Head of caudate nucleus (tissue), 42 donors: ENCODE measurements around the gene SCFD1.
A peak's percentile ranks its signal among the peaks of the same experiment; 100 is the strongest.
"Not testable (repeated sequence)": the region's sequence is repeated elsewhere in the genome, so short reads cannot be mapped to it uniquely, and the experiment has no call there.

Source experiments
- DNase-seq, 42 donors: peaks; one replicate each; pipeline versions ENCODE4 v3.0.0 to v3.0.0-alpha.2; 2020 to 2021; ENCODE audit warnings: mixed read lengths in 7 of 42
- intact Hi-C: fragments of 100-400 bp; cut with DNase I; formaldehyde crosslinking; loops from one replicate; pipeline ENCODE4 v1.15.0; 2022

Gene SCFD1, protein sequence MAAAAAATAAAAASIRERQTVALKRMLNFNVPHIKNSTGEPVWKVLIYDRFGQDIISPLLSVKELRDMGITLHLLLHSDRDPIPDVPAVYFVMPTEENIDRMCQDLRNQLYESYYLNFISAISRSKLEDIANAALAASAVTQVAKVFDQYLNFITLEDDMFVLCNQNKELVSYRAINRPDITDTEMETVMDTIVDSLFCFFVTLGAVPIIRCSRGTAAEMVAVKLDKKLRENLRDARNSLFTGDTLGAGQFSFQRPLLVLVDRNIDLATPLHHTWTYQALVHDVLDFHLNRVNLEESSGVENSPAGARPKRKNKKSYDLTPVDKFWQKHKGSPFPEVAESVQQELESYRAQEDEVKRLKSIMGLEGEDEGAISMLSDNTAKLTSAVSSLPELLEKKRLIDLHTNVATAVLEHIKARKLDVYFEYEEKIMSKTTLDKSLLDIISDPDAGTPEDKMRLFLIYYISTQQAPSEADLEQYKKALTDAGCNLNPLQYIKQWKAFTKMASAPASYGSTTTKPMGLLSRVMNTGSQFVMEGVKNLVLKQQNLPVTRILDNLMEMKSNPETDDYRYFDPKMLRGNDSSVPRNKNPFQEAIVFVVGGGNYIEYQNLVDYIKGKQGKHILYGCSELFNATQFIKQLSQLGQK

GRCh38 chr14:30621940-30622830, at the start of gene SCFD1:
TSS of gene SCFD1 (plus strand) at chr14:30622319. CDS start at chr14:30622339, 20 bp downstream.
- intact Hi-C loops = no loop called here
- DNase-seq = peak; percentile 88 to 98 (median 96)

DNA sequence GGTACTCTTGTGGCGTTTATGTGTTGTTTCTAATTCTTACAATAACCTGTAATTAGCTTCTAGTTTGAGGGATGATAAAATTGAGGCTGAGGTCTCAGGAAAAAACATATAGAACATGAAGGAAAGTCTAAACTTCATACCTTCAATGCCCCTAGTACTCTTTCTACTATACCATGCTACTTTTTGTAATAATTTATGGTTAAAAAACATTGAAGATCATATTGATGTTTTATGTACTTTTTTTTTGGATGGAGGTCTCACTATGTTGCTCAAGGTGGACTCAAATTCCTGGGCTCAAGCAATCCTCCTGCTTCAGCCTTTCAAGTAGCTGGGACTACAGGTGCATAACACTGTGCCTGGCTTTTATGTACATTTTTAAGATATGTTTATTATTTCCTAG, 49.3 kb upstream of the SCFD1 start:
- DNase-seq = no peak
- intact Hi-C loops = no loop called here

- no peak for DNase-seq
- intact Hi-C loops = no loop called here
Measured at GRCh38 chr14:30573226-30573814, 48.8 kb upstream of the SCFD1 start.

DNA sequence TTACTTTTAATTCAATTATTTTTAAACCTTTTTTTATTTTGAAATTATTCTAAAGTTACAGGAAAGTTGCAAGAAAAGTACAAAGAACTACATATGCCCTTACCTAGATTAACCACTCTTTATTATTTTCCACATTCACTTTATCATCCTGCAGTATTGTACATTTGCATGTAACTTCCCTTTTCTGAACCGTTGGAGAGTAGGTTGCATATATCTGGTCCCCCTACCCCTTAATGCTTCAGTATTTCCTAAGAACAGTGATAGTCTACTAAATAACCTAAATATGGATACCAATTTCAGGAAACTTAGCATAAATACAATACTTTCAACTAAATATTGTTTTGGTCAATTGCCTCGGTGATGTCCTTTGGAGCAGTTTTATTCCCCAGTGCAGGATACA, 48.2 kb upstream of the SCFD1 start:
- no peak for DNase-seq
- intact Hi-C loops = no loop called here

- intact Hi-C loops, DNase-seq: not testable (repeated sequence)
Measured at GRCh38 chr14:30574777-30575176, 47.3 kb upstream of the SCFD1 start.

DNA sequence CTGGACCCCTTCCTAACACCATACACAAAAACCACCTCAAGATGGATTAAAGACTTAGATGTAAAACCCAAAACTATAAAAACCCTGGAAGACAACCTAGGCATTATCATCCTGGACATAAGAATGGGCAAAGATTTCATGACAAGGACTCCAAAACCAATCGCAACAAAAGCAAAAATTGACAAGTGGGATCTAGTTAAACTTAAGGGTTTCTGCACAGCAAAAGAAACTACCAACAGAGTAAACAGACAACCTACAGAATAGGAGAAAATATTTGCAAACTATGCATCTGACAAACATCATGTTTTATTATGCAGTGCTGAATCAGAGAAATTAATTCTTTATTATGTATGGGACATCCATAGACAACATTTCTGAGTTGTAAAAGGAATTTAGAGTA, 45.8 kb upstream of the SCFD1 start:
- DNase-seq, intact Hi-C loops: not testable (repeated sequence)

DNA sequence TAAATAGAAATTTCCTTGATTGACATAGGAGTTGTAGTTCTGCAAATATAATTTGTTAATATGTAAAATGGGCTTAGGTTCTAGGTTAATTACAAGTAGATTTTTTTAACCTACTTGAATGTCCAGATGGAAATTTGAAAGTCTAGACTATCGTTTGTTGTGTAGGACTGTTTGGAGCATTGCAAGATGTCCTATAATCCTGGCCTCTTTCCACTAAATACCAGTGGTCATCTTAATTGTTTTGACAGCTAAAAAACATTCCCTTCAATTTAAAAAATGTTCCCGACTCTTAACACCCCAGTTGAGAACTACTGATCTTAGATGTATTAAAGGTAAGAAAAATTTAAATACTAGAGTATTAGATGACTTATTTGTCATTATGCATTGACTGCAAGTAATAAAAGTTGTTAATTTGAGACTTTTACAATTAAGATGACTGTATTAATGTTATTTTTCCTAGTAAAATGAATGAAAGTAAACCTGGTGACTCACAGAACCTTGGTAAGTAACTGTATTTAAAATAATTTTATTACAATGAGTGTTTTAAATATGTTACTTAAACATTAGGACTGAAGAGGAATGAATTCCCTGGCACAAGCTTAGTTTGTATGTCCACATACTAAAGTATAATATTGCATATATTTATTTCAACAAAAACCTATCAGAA, 41.4 kb upstream of the SCFD1 start:
- DNase-seq = no peak
- intact Hi-C loops = no loop called here

GRCh38 chr14:30581283-30581625, 40.9 kb upstream of the SCFD1 start:
- intact Hi-C loops = no loop called here
- no peak for DNase-seq

GRCh38 chr14:30582376-30582775, 39.7 kb upstream of the SCFD1 start:
- DNase-seq = no peak
- intact Hi-C loops = no loop called here

- intact Hi-C loops = no loop called here
- DNase-seq = no peak
Measured at GRCh38 chr14:30584058-30584630, 38.0 kb upstream of the SCFD1 start.

DNA sequence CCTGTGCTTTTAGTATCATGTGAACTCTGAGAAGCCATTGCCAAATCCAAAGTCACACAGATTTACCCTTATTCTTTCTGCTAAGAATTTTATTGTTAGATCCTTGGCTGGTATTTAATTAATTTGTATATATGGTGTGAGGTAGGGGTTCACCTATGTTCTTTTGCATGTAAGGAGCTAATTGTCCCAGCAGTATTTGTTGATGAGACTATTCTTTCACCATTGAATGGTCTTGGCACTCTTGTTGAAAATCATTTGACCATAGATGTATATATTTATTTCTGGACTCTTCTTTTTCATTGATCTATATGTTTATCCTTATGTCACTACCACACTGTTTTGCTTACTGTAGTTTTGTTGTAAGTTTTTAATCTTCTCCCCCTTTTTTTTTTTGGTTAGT, 36.9 kb upstream of the SCFD1 start:
- intact Hi-C loops = no loop called here
- DNase-seq = no peak

DNA sequence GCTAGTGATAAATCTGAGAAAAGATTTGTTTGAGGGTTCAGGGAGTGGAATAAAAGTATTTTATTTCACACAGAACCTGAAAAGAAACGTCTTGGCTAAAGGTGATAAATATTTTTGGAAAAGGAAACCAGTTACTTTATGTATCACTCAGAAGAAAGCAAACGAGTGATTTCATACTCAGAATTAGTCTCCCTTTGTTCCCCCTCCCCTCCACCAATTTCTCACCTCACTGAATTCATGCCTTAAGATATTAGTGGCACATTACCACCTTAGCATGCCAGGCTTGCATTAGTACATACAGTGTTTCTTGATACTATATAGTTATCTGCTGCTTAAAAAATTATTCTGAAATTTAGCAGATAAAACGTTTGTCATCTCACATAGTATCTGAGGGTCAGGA, 35.0 kb upstream of the SCFD1 start:
- no peak for DNase-seq
- intact Hi-C loops = no loop called here

DNA sequence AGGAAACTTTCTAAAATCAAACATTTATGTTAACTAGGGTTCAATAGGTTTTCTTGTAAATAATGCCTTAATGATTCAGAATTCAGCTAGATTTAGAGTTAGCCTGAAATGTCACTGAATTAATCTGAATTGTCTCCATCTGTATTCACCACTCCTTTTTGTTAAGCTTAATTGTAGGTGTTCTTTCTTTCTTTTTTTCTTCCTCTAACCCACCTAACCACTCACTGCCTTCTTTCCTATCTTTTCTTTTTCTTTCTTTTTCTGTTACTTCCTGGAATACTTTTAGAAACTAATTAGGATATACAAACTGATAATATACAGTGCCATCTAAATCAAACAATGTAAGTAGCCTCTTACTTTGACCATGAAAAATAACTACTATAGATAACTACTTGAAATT, 33.2 kb upstream of the SCFD1 start:
- intact Hi-C loops = no loop called here
- no peak for DNase-seq

DNA sequence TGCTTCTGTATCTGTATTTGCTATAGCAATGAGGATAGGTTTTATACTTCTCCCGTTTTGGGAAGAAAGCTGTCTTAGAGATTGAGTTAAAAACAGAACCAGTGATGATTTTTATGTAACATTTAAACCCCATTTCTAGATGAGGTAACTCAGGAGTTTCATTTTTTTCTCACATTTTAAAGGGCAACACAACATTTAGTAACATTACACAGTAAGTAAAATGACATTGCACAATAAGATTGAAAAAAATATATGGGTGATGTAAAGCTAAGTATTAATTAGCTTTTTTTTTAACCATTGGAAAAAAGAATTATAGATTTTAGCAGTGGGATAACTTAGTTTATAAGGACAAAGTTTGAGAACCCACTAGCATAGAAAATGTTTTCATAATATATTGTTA, 25.2 kb upstream of the SCFD1 start:
- intact Hi-C loops = no loop called here

DNA sequence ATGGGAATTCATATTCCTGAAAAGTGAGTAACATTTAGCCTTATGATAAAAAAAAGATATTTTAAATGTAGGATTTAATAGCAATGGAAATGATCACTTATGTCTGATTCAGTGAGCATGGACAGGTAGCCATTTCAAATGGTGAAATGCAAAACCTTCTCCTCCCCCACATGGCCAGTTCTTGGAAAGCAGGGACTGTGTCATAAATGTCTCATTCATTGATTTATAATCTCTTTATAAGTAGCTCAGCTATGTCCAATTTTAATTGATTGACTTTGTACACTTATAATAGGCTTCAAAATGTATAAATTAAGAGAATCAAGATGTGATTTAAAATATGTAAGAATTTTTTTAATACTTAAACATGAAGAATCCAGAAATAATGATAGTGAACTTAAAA, 24.6 kb upstream of the SCFD1 start:
- intact Hi-C loops = no loop called here

More for the DNA sequence above, 25.2 kb upstream of the SCFD1 start:
- no peak for DNase-seq

DNA sequence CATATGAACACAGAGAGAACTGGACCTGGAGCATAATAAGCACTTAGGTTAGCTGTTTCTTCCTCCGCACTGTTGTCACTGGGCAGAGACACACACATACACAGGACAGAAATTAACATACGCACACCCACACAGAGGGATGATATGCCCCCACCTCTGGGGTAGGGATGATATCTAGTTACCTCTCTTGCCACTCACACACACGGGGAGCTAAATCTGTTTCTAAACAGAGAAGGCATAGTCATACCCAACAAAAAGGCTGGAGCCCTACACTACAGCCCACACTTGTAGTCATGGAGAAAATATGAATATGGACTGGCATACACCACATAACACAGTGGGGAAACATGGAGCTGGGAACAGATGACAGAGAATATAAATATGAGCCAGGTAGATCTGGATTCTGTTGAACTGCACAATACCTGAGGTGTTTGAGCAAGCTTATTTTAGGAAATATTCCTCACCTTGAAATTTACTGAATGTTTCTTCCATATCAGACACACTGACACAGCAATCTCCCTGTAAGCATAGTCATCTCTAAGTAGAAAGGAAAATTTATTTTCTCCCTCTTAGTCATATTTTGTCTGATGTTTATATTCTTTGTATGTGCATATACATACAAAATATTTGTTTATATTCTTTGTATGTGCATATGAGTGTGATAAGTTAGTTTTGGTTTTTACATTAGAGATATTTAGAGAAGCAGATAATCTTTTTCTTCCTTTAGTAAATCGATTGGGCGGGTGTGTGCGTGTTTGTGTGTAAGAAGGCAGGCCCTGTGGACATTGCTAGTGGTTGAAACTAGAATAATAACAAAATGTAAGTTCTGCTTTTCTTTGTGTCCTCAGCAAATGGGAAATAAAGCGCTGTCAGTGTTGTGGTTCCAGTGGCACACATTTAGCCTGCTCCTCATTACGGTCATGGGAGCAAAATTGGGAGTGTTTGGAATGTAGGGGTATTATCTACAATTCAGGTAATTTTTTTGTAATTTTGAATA, 20.9 kb upstream of the SCFD1 start:
- DNase-seq = no peak

More for the DNA sequence above, 24.6 kb upstream of the SCFD1 start:
- no peak for DNase-seq

GRCh38 chr14:30603402-30603801, 18.7 kb upstream of the SCFD1 start:
- intact Hi-C loops = no loop called here
- no peak for DNase-seq

More for the DNA sequence above, 20.9 kb upstream of the SCFD1 start:
- intact Hi-C loops = no loop called here
